Glomerular endothelial cell (primary cell): ENCODE data around the gene CIT. TPM values are rescaled to one million over a fixed set of nuclear protein-coding genes. Genes with fewer than 3 reads are reported as not detected.
"Not testable (repeated sequence)": the region's sequence is repeated elsewhere in the genome, so short reads cannot be mapped to it uniquely, and the experiment has no call there.

Experiments
- DNase-seq: peaks from one replicate; pipeline ENCODE4 v3.0.0-alpha.2; 2011; ENCODE audit warnings: low read depth, low spot score; ENCODE audit errors: extremely low read depth
- total RNA-seq: library from RNA; depleted of rRNA; stranded (reverse); fragments of >200 nt; gene quantifications from 2 replicates; pipeline ENCODE4 v1.2.3, GENCODE V29; 2015

CIT gene
- total RNA-seq = 8.0 and 14.2 TPM in 2 replicates

DNA sequence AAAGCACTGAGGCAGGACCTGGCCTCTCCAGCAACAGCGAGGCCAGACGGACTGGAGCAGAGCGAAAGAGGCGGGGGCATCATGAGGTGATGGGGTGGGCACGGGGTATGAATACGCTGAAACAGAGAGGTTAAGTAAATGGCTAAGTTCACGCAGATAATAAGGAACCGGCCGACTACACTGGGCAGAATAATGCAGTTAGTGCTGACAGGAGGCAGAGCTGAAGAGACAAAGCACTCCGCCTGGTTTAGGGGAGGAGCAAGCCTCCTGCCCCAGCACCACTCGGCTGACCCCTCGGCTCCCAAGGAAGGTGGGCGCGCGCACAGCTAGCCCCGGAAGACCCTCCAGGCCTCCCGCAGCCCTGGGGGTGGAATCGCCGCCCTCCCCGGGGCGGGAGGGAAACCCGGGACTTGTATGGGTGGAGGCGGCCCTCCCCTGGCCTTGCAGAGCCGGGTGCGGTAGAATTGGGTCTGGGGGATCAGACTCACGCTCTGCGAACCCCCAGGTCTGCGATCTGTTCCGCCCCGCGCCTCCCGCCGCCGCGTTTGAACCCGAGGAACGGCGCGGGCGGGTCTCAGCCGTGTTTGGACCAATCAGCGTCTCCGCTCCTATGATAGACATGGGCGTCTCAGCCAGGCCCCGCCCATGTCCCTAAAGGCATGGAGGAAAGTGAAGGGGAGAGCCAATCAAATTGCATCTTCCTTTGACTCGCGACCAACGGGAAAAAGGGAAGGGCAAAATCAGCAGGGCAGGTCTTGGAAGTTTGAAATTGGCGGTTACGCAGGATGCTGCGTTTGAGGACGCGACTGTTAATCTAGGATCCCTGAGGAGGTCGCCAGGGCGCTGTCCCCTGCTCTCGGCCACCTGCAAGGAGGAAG, at the start of gene CIT:
CIT (minus strand) TSS at position 560 of the 878 bp plus-strand sequence. CDS start 1,152 bp downstream, outside the sequence.
- peak; percentile 84 for DNase-seq

DNA sequence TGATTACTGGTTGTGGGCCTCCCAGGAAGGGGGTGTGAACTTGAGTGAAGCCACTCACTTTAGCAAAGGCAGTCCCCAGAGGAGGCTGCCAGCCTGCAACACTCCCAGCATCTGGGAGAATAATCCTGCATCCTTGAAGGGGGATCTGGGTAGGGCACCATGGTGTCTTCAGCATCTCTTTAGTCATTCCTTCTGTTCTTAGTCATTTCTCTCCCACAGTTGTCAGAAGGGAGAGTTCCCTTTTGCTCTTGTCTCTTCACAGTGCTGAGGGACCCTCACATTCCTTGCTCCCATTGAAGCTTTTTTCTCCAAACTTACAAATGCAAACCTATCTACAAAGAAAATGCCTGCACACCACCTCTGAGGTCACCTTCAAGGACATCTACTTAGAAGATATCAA, 48.1 kb upstream of the CIT start:
- DNase-seq = no peak

GRCh38 chr12:119920064-119920463, 42.9 kb upstream of the CIT start:
- no peak for DNase-seq

DNA sequence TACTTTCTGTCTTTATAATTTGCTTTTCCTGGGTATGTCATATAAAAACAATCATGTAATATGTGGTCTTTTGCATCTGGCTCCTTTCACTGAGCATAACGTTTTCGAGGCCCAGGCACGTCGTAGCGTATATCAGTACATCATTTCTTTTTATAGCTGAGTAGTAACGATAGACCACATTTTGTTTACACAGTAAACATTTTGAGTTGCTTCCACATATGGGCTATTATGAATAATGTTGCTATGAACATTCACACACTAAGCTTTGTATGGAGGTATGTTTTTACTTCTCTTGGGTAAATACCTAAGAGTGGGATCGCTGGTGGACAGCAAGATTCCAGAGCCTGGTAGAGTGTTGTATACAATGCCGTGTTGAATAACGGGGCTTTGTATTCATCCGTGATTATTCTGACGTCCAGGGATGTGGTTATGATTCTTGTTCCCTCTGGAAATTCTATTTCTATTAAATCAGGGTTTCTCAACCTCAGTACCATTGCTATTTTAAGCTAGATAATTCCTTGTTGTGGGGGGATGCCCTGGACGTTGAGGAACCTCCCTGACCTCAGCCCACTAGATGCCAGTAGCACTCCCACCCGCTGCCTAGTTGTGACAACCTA, 38.9 kb upstream of the CIT start:
- DNase-seq = no peak

DNA sequence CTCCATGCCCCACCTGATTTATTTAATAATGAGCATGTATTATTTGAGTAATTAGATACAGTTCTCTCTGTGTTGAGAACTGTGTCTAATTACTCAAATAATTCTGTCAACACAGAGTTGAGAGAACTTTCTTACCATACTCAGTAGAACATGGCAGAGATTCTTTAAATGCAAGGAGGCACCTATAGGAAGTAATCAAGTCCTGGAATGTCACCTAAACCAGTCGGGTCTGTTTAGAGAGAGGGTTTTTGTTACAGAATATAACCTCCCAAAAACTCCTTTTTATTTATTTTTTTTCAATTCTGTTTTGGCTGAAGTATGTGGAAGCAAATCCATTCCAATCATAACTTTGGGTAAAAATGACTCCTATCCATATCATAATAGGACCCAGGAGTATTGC, 37.5 kb upstream of the CIT start:
- DNase-seq = no peak

DNA sequence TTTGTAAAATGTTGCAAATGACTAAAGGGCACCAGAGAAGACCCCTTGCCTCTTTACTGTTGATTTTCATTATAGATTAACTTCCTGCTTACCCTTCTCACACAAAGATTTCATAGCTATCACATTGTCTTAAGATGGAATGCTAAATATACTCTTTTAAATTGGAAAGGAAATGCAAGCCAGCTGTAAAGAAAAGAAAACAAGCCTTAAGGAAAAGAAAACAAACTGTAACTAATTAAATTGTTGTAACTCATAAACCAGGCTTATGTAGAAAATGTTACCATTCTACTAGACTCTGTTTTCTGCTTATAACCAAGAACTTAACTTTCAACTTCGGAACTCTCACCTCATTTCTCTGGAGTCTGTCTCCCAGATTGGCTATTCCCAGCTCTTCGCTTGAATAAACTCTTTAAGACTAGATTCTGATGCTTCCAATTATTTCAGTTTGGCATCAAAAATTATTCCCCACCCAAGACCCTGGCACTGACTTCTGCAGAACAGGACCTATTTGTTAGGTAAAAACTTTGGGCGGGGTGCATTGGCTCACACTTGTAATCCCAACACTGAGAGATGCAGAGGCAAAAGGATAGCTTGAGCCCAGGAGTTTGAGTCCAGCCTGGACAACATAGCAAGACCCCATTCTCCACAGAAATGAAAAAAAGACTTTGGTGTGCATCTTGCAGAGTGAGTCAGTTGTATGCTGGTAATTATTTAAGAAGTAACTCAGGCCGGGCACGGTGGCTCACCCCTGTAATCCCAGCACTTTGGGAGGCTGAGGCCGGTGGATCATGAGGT, 36.6 kb upstream of the CIT start:
- no peak for DNase-seq

DNA sequence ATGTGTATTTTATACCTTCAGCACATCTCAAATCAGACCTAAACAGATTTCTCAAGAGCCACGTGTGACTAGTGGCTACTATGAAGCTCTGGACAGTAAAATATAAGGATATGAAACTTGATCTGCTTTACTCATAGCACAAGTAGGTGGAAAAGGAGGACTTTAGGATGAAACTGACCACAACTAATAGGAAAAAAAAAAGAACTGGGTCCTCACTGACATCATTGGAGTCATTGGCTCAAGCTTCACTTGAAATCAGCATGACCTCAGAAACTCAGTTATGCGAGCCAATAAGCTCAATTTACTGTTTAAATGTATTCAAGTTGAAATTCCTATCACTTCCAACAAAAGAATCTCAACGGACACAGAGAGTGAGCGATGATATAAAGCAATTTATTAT, 34.1 kb upstream of the CIT start:
- DNase-seq = no peak

- DNase-seq = no peak
Observed at GRCh38 chr12:119910586-119910985, 33.5 kb upstream of the CIT start.

DNA sequence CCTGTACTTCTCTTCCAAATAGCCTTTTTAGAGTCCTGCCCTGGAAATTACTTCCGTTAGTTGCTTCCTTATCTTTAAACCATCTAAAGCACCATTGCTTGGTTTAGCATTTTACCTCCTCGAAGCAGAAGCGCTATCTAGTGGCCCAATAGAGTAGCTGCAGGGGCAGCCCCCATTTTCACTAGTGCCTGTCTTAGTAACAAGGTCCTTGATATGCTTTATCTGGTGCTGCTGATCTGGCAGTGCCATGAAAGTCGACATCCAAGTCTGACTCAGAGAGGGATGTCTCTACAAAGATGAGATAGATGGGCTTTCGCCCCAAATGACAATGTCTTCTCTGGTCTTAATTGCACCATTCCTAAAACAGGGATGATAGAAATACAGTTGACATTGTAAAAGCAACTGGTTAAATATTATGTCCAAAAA, 25.0 kb upstream of the CIT start:
- DNase-seq = peak; percentile 55

- DNase-seq = no peak
Observed at GRCh38 chr12:119901670-119902069, 24.6 kb upstream of the CIT start.

DNA sequence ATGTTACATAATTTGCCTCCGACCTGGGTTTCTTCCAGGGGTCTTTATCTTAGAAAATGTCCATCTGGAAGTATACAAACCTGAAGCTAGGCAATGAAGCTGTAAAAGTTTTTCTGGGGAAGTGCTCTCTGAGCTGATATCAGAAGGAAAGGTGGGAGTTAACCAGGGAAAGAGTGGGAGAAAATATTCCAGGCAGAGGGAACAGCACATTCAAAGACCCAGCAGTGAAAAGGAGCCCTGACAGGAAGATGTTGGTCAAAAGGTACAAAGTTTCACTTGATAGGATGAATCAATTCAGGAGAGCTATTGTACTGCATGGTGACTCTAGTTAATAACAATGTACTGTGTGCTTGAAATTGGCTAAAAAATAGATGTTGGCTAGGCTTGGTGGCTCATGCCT, 17.8 kb upstream of the CIT start:
- DNase-seq = no peak

- DNase-seq = not testable (repeated sequence)
Observed at GRCh38 chr12:119892611-119893010, 15.5 kb upstream of the CIT start.

- DNase-seq = no peak
Observed at GRCh38 chr12:119885549-119885948, 8.4 kb upstream of the CIT start.

DNA sequence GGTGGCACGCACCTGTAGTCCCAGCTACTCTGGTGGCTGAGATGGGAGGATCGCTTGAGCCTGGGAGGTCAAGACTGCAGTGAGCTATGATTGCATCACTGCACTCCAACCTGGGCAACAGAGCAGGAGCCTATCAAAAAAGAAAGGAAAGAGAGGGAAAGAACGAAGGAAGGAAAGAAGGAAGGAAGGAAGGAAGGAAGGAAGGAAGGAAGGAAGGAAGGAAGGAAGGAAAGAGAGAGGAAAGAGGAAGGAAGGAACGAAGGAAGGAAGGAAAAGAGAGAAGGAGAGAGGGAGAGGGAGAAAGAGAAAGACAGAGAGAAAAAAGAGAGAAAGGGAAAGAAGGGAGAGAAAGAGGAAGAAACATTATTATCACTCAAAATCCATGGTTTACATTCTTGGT, 6.7 kb upstream of the CIT start:
- not testable (repeated sequence) for DNase-seq

DNA sequence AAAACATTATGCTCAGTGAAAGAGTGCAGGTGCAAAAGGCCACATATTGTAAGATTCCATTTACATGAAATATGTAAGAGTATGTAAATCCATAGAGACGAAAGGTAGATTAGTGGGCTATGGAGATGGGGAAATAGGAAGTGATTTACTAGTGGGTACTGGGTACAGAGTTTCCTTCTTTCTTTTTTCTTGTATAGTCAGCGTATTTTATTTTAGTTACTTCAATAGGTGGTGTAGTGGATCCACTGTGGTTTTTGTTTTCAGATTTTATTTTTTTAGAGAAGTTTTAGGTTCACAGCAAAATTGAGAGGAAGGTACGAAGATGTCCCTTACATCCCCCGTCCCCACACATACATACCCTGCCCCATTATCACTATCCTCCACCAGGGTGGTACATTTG, 6.1 kb upstream of the CIT start:
- DNase-seq = no peak

DNA sequence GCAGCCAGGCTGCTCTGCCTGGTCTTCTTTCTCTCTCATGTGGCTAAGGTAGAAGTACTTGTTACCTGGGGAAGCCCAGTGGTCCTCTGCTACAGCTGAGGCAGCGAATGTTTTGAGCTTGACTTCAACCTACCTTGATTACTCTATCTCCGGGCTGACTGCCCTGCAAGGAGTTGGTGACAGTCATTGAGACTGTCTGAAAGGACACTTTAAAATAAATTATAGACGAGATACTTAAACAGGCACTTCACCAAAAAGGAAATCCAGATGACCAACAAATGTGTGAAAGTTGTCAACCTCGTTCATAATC, 474 bp upstream of the CIT start:
- DNase-seq = no peak

DNA sequence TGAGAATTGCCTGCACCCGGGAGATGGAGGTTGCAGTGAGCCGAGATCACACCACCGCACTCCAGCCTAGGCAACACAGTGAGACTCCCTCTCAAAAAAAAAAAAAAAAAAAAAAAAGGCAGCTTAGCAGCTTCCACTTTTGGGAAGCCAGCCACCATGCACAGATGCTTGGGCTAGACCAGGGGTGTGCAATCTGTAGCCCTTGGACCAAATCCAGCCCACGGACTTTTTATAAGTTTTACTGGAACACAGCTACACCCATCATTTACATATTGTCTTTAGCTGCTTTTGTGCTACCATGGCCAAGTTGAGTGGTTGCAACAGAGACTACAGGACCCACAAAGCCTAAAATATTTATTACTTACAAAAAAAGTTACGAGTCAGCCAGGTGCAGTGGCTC, 6.7 kb downstream of the CIT start:
- DNase-seq = no peak

DNA sequence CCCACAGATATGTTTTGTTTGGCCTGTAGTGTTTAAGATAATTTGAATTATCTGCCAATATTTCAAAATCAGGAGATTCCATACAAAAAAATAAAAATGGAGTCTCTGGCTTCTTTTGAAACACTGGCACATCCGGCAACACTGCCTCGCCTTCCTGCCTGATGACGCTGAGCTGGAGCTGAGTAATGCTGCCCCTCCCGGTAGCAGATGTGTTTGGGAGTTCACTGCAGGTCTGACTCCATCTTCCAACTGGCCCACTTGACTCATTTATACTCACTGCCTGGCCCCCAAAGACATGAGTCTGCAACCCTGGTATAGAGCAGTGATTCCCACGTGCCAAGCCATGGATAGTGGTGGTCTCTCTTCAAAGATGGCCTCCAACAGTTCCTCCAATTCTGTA, 7.4 kb downstream of the CIT start:
- no peak for DNase-seq

DNA sequence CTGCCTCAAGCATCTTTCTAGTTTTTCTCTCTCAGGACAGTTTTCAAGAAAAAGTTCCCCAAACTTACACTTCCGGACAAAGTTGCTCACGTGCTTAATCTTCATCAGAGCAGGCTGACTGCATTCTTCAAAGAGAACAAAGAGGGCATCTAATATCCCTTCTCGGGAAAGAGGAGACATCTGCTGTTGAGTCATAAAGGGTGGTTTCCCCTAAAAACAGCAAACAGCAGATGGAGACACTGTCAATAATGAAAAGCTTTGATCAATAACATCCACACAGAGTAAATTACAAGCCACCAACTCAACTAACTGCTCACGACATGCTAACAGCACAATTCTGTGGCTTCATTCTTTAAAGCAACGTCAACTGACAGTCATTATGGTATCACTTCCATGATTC, 8.1 kb downstream of the CIT start:
- no peak for DNase-seq

- DNase-seq = no peak
Observed at GRCh38 chr12:119864591-119864990, 12.5 kb downstream of the CIT start.

DNA sequence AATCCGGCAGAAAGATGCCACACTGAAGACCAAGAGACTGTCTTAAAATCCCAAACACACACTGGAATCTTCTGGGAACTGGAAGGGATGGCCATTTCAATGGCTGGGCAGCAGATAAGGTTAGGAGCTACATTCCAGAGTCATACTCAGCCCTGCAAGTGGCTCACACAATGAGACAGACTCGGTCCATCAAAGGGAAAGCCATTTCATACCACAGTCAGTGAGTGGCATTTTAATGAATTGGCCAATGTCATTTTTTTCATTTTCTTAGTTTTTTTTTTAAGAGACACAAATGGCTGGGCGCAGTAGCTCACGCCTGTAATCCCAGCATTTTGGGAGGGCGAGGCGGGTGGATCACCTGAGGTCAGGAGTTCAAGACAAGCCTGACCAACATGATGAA, 17.9 kb downstream of the CIT start:
- no peak for DNase-seq
